ENCODE results near the gene CTNNA2. TPM values are rescaled to one million over a fixed set of nuclear protein-coding genes. Genes with fewer than 3 reads are reported as not detected.

The CTNNA2 gene
- total RNA-seq, 1 experiment from 2014 or later, result 5.5 TPM

DNA sequence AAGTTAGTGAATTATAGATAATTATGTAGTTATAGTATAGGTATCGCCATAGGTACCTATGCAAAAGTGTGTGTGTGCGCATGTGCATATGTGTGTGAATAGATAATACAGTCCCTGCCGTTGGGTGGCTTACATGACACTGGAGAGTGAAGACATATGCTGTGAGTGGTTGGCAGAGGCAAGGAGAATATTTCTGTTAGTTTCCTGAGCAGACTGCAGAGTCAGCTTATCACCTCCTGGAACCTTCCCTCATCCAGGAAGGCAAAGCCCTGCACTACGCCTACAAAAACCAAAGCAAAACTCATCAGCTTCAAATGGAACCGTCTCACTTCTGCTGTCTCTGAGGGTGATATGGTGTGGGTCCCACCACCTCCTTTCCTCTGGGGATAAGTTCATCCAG is 609.8 kb downstream of the CTNNA2 start:
- Histone ChIP-seq H3K9ac (ENCODE audit: extremely low read depth, insufficient read length, low read length) (no peak overlapping the region), H3K4ac (ENCODE audit: low read depth, low read length) (no peak overlapping the region), H3K4me2 (ENCODE audit: insufficient read depth, insufficient read length, low read length) (no peak overlapping the region), H4K91ac (ENCODE audit: insufficient read length, low read depth, low read length) (no peak overlapping the region), H2AFZ (ENCODE audit: low read length) (no peak overlapping the region), H2BK15ac (ENCODE audit: low read depth, low read length) (no peak overlapping the region), H2AK5ac (ENCODE audit: insufficient read length, low read length) (no peak overlapping the region), H3K4me1 (ENCODE audit: insufficient read depth, low read length) (no peaks in the 10 kb centered on the region), H3K79me2 (ENCODE audit: insufficient read depth, low read length) (no peaks in the 10 kb centered on the region), H3K23ac (ENCODE audit: insufficient read length, low read depth, low read length) (no peak overlapping the region), H3T11ph (ENCODE audit: low read length) (no peak overlapping the region), H4K8ac (replicated peaks; ENCODE audit: insufficient read length, low read depth, low read length) (no peak overlapping the region), H2BK120ac (ENCODE audit: low read depth, low read length, poor library complexity, severe bottlenecking) (no peak overlapping the region), H4K5ac (ENCODE audit: insufficient read length, low read depth, low read length) (no peak overlapping the region), H4K20me1 (ENCODE audit: control insufficient read depth, insufficient read depth, insufficient read length) (no peaks in the 10 kb centered on the region), H2BK20ac (ENCODE audit: low read depth, low read length, poor library complexity, severe bottlenecking) (no peak overlapping the region), H3K14ac (ENCODE audit: insufficient read depth, low read length) (no peak overlapping the region), H3K9me3 (ENCODE audit: control insufficient read depth, low read depth, low read length) (no peaks in the 10 kb centered on the region), H3K27me3 (ENCODE audit: insufficient read depth, low read length) (no peaks in the 10 kb centered on the region), H2BK12ac (ENCODE audit: insufficient read length, low read depth, low read length) (no peak overlapping the region), H3K56ac (ENCODE audit: insufficient read length, low read depth, low read length) (no peak overlapping the region), H3K18ac (ENCODE audit: insufficient read length, low read depth, low read length) (no peak overlapping the region), H3K79me1 (ENCODE audit: insufficient read depth, low read depth, low read length, poor library complexity, severe bottlenecking) (no peaks in the 10 kb centered on the region), H2BK5ac (ENCODE audit: insufficient read length, low read length) (no peak overlapping the region), H3K23me2 (ENCODE audit: insufficient read length, low read depth, low read length, poor library complexity, severe bottlenecking) (no peaks in the 10 kb centered on the region), H3K27ac (ENCODE audit: insufficient read length, low read depth, low read length) (no peak overlapping the region)
- H3K27me3 Mint-ChIP-seq (ENCODE audit: low read depth), result no peaks in the 10 kb centered on the region
- no peak for DNase-seq
- peaks cover 0 to 4% of the 10 kb centered on the region in 2 experiments; a peak in 2 of 4 replicates for H3K4me1 Mint-ChIP-seq
- no peaks in the 10 kb centered on the region; a peak in 1 of 7 replicates for H3K36me3 Mint-ChIP-seq (ENCODE audit: insufficient read depth in 1 of 3, low read depth in 3 of 3)
- TF ChIP-seq, protein P1, sequence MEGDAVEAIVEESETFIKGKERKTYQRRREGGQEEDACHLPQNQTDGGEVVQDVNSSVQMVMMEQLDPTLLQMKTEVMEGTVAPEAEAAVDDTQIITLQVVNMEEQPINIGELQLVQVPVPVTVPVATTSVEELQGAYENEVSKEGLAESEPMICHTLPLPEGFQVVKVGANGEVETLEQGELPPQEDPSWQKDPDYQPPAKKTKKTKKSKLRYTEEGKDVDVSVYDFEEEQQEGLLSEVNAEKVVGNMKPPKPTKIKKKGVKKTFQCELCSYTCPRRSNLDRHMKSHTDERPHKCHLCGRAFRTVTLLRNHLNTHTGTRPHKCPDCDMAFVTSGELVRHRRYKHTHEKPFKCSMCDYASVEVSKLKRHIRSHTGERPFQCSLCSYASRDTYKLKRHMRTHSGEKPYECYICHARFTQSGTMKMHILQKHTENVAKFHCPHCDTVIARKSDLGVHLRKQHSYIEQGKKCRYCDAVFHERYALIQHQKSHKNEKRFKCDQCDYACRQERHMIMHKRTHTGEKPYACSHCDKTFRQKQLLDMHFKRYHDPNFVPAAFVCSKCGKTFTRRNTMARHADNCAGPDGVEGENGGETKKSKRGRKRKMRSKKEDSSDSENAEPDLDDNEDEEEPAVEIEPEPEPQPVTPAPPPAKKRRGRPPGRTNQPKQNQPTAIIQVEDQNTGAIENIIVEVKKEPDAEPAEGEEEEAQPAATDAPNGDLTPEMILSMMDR (conservative IDR thresholded peaks at IDR 0.05), result no peak
- no CpG with 5 or more reads among the region's 5 CpGs for whole genome bisulfite sequencing (ENCODE audit: extremely low coverage, insufficient read length, low lambda C conversion rate)
- H3K27ac Mint-ChIP-seq, result no peak overlapping the region
- no peaks in the 10 kb centered on the region for H3K9me3 Mint-ChIP-seq
- no peak overlapping the region for H3K4me3 Mint-ChIP-seq

Data from H9 (cell line).